Testis (tissue), 2 donors: ENCODE data around the gene GMEB2.
"Not testable (repeated sequence)": the region's sequence is repeated elsewhere in the genome, so short reads cannot be mapped to it uniquely, and the experiment has no call there.

Experiments
- CTCF ChIP-seq, 3 experiments: fragments of 450-650 bp in 2 of 3; fragments of 200-600 bp in 1 of 3; sonication (generic) in 1 of 3; IDR thresholded peaks; one replicate each; pipeline ENCODE4 v1.5.1; 2016 to 2019; ENCODE audit warnings: antibody characterized with exemption in 3 of 3, mild to moderate bottlenecking in 2 of 3, moderate library complexity in 1 of 3
- POLR2A ChIP-seq: fragments of 450-650 bp; IDR thresholded peaks from one replicate; pipeline ENCODE4 v1.6.1; 2017; ENCODE audit warnings: antibody characterized with exemption, mild to moderate bottlenecking, moderate library complexity

- not testable (repeated sequence) for TF ChIP-seq CTCF (IDR thresholded peaks at IDR 0.05); POLR2A
Measured at GRCh38 chr20:63671695-63672094, 44.8 kb upstream of the GMEB2 start.
